H1 (cell line): ENCODE measurements around the gene EML1. TPM values are rescaled to one million over a fixed set of nuclear protein-coding genes. Genes with fewer than 3 reads are reported as not detected.

ENCODE experiments used
- CTCF ChIA-PET: fragments of 300-600 bp; sonication (Branson Sonifier 250); formaldehyde crosslinking; loops from one replicate; lab custom pipeline; 2021; ENCODE audit not compliant: partially characterized antibody; lab: Charles Lee
- POLR2A ChIA-PET: fragments of 300-600 bp; sonication (Branson Sonifier 250); formaldehyde crosslinking; loops from one replicate; lab custom pipeline; 2021; ENCODE audit warnings: inconsistent platforms; ENCODE audit not compliant: partially characterized antibody; lab: Charles Lee
- DNase-seq, 2 experiments: peaks; one replicate each; pipeline versions ENCODE4 v3.0.0 to v3.0.0-alpha.2; 2010 to 2022; ENCODE audit warnings: low spot score in 2 of 2, low read depth in 1 of 2, mixed read lengths in 1 of 2
- FAIRE-seq: peaks from 2 replicates; lab custom pipeline; 2011; peaks lifted over from hg19 to GRCh38; lab: Jason Lieb, UNC
- H2AFZ ChIP-seq: 2 replicates; pipeline ENCODE4 v1.8.1; 2012; ENCODE audit warnings: low read length, inconsistent platforms
- H2AK5ac ChIP-seq: 2 replicates; pipeline ENCODE4 v1.6.1; 2013; ENCODE audit warnings: low read depth, low read length
- H2BK120ac ChIP-seq: replicated peaks from 2 replicates; pipeline ENCODE3; 2013; ENCODE audit warnings: low read depth, low read length, inconsistent platforms
- H2BK12ac ChIP-seq: 2 replicates; pipeline ENCODE4 v1.6.1; 2013; ENCODE audit warnings: low read depth, low read length
- H2BK15ac ChIP-seq: 2 replicates; pipeline ENCODE4 v1.6.1; 2013; ENCODE audit warnings: low read length
- H2BK20ac ChIP-seq: 2 replicates; pipeline ENCODE4 v1.6.1; 2013; ENCODE audit warnings: low read length
- H2BK5ac ChIP-seq: 2 replicates; pipeline ENCODE4 v1.6.1; 2013; ENCODE audit warnings: low read depth, low read length
- H3K14ac ChIP-seq: 2 replicates; pipeline ENCODE4 v1.6.1; 2013; ENCODE audit warnings: inconsistent platforms; ENCODE audit not compliant: insufficient read length
- H3K18ac ChIP-seq: 2 replicates; pipeline ENCODE4 v1.6.1; 2013; ENCODE audit warnings: low read length; ENCODE audit errors: extremely low read depth
- H3K23ac ChIP-seq: 2 replicates; pipeline ENCODE4 v1.6.1; 2013; ENCODE audit warnings: inconsistent platforms; ENCODE audit not compliant: insufficient read length
- H3K23me2 ChIP-seq: 2 replicates; pipeline ENCODE4 v1.6.1; 2013; ENCODE audit warnings: low read depth, low read length
- H3K27ac ChIP-seq: 2 replicates; pipeline ENCODE4 v1.6.1; 2011; ENCODE audit warnings: low read depth, low read length, inconsistent platforms
- H3K27me3 ChIP-seq, 4 experiments: replicated peaks in 1 of 4; 1 replicate in 1 of 4; 2 replicates in 3 of 4; pipeline versions ENCODE4 v1.6.1 to v1.8.1; 2011 to 2013; ENCODE audit warnings: low read length in 3 of 4, mild to moderate bottlenecking in 3 of 4, inconsistent platforms in 2 of 4, mixed read lengths in 2 of 4, moderate library complexity in 1 of 4; ENCODE audit not compliant: control insufficient read depth in 3 of 4, insufficient read depth in 3 of 4; ENCODE audit errors: extremely low read depth in 1 of 4
- H3K36me3 ChIP-seq, 4 experiments: 2 replicates each; pipeline versions ENCODE4 v1.6.1 to v1.8.1; 2011 to 2013; ENCODE audit warnings: mild to moderate bottlenecking in 4 of 4, low read length in 3 of 4, moderate library complexity in 2 of 4, control low read depth in 1 of 4, inconsistent platforms in 1 of 4; ENCODE audit not compliant: insufficient read depth in 4 of 4, control insufficient read depth in 2 of 4
- H3K4ac ChIP-seq: replicated peaks from 2 replicates; pipeline ENCODE3; 2013; ENCODE audit warnings: low read length, low read depth, mixed read lengths, inconsistent platforms; ENCODE audit not compliant: insufficient read length
- H3K4me1 ChIP-seq, 4 experiments: replicated peaks in 1 of 4; 1 replicate in 1 of 4; 2 replicates in 3 of 4; pipeline versions ENCODE4 v1.6.1 to v1.8.1; 2011 to 2013; ENCODE audit warnings: low read length in 3 of 4, inconsistent platforms in 2 of 4, mixed read lengths in 1 of 4; ENCODE audit not compliant: insufficient read depth in 4 of 4, control insufficient read depth in 3 of 4
- H3K4me2 ChIP-seq, 2 experiments: 2 replicates each; pipeline versions ENCODE4 v1.6.1 to v1.8.1; 2011 to 2013; ENCODE audit warnings: low read depth in 2 of 2, low read length in 2 of 2, control low read depth in 1 of 2, inconsistent platforms in 1 of 2, mild to moderate bottlenecking in 1 of 2; ENCODE audit not compliant: insufficient read depth in 1 of 2
- H3K4me3 ChIP-seq, 4 experiments: fragments of 200-600, 300-600 bp in 1 of 4; sonication (generic), shearing (Covaris generic), sonication (Bioruptor Twin) in 1 of 4; 2 replicates each; pipeline versions ENCODE4 v1.5.1 to v1.8.1; 2011 to 2016; ENCODE audit warnings: low read length in 4 of 4, low read depth in 3 of 4, control low read depth in 2 of 4, inconsistent platforms in 2 of 4, mild to moderate bottlenecking in 2 of 4, mixed read lengths in 1 of 4, moderate library complexity in 1 of 4; ENCODE audit not compliant: insufficient read depth in 2 of 4; ENCODE audit errors: extremely low read depth in 1 of 4
- H3K56ac ChIP-seq: replicated peaks from 2 replicates; pipeline ENCODE3; 2013; ENCODE audit warnings: low read depth, mild to moderate bottlenecking, mixed read lengths, low read length, inconsistent platforms; ENCODE audit not compliant: insufficient read length
- H3K79me1 ChIP-seq: 2 replicates; pipeline ENCODE4 v1.6.1; 2013; ENCODE audit warnings: low read depth, low read length, control low read depth
- H3K79me2 ChIP-seq, 2 experiments: 2 replicates each; pipeline versions ENCODE4 v1.6.1 to v1.8.1; 2012 to 2013; ENCODE audit warnings: low read length in 2 of 2, mild to moderate bottlenecking in 2 of 2, inconsistent platforms in 1 of 2; ENCODE audit not compliant: insufficient read depth in 2 of 2, control insufficient read depth in 1 of 2
- H3K9ac ChIP-seq, 4 experiments: replicated peaks in 1 of 4; 1 replicate in 1 of 4; 2 replicates in 3 of 4; pipeline versions ENCODE4 v1.6.1 to v1.8.1; 2011 to 2013; ENCODE audit warnings: low read depth in 3 of 4, low read length in 3 of 4, control low read depth in 2 of 4, mild to moderate bottlenecking in 2 of 4, moderate library complexity in 2 of 4, inconsistent platforms in 1 of 4; ENCODE audit errors: extremely low read depth in 1 of 4
- H3K9me3 ChIP-seq, 2 experiments: 2 replicates each; pipeline versions ENCODE4 v1.6.1 to v1.8.1; 2012 to 2013; ENCODE audit warnings: mild to moderate bottlenecking in 2 of 2, moderate library complexity in 2 of 2, control low read depth in 1 of 2, inconsistent platforms in 1 of 2, low read depth in 1 of 2, low read length in 1 of 2, mixed read lengths in 1 of 2; ENCODE audit not compliant: insufficient read depth in 2 of 2
- H4K20me1 ChIP-seq, 2 experiments: replicated peaks in 1 of 2; 2 replicates each; pipeline versions ENCODE3 to v1.8.1; 2011 to 2013; ENCODE audit warnings: inconsistent platforms in 2 of 2, low read length in 2 of 2, mild to moderate bottlenecking in 1 of 2; ENCODE audit not compliant: insufficient read depth in 2 of 2, control insufficient read depth in 1 of 2
- H4K5ac ChIP-seq: 2 replicates; pipeline ENCODE4 v1.6.1; 2013; ENCODE audit warnings: low read length, low read depth, mixed read lengths, inconsistent platforms; ENCODE audit not compliant: insufficient read length
- H4K8ac ChIP-seq: 2 replicates; pipeline ENCODE4 v1.8.0; 2013; ENCODE audit warnings: mild to moderate bottlenecking, moderate library complexity, low read length, inconsistent platforms; ENCODE audit not compliant: insufficient read depth; ENCODE audit errors: extremely low read depth
- H4K91ac ChIP-seq: replicated peaks from 2 replicates; pipeline ENCODE3; 2013; ENCODE audit warnings: low read length, mixed read lengths, inconsistent platforms; ENCODE audit not compliant: insufficient read length
- BRCA1 ChIP-seq: IDR thresholded peaks from 2 replicates; pipeline ENCODE4 v1.6.1; 2012; ENCODE audit warnings: low read depth, low read length, improper control_type of control experiment
- CBX5 ChIP-seq: fragments of 300-800, 300-1000 bp; sonication (generic); IDR thresholded peaks from 2 replicates; pipeline ENCODE4 v1.7.1; 2016; ENCODE audit warnings: antibody characterized with exemption, low read length, low read depth
- POU5F1 ChIP-seq: IDR thresholded peaks from 2 replicates; pipeline ENCODE4 v1.6.1; 2011; ENCODE audit warnings: low read depth, mild to moderate bottlenecking, low read length, moderate library complexity
- RAD21 ChIP-seq, 2 experiments: IDR thresholded peaks in 1 of 2; conservative IDR thresholded peaks in 1 of 2; 2 replicates each; pipeline ENCODE4 v1.6.1; 2011; ENCODE audit warnings: low read depth in 2 of 2, low read length in 2 of 2, improper control_type of control experiment in 1 of 2, inconsistent platforms in 1 of 2, mild to moderate bottlenecking in 1 of 2, moderate library complexity in 1 of 2
- SRF ChIP-seq: IDR thresholded peaks from 2 replicates; pipeline ENCODE4 v1.6.1; 2011; ENCODE audit warnings: mild to moderate bottlenecking, low read depth, low read length, moderate library complexity
- TAF7 ChIP-seq: optimal IDR thresholded peaks from 2 replicates; pipeline ENCODE3; 2011; ENCODE audit warnings: low read depth, mild to moderate bottlenecking, inconsistent platforms, low read length, moderate library complexity, borderline replicate concordance
- WGBS, 2 experiments: shearing (Covaris generic) in 1 of 2; methylation state at CpG; one replicate each; pipeline versions ENCODE4 v1.1.6 to v1.1.7; 2013 to 2015; ENCODE audit warnings: low lambda C conversion rate in 2 of 2, mixed read lengths in 2 of 2, inconsistent platforms in 1 of 2, low coverage in 1 of 2, missing lambda C conversion rate in 1 of 2; ENCODE audit not compliant: insufficient replicate concordance in 2 of 2, insufficient coverage in 1 of 2, insufficient read length in 1 of 2; ENCODE audit errors: extremely low coverage in 1 of 2, missing lambda C conversion rate in 1 of 2; 5-methylcytosine and 5-hydroxymethylcytosine counted together
- polyA plus RNA-seq, 7 experiments: library from polyadenylated mRNA; depleted of rRNA in 3 of 7; stranded (reverse) in 5 of 7; unstranded in 2 of 7; fragments of >200 nt in 5 of 7; fragments of 200-250 nt in 2 of 7; gene quantifications; 1 replicate in 5 of 7; 2 replicates in 1 of 7; 4 replicates in 1 of 7; pipeline versions ENCODE4 v1.2.1 to v1.2.3, GENCODE V29; 2011 to 2013; ENCODE audit warnings: missing spikeins in 2 of 7, mixed read lengths in 2 of 7
- total RNA-seq: library from RNA; stranded (reverse); fragmentation: NEBNext Ultra II Directional; extraction: Animal tissue kit (Norgen Biotek cat#: 25700); gene quantifications from 2 replicates; pipeline ENCODE4 v1.2.1, GENCODE V29; 2021
- TF ChIP-seq, protein P1 (sequence below), 3 experiments: IDR thresholded peaks; 1 replicate in 2 of 3; 2 replicates in 1 of 3; pipeline versions ENCODE4 v1.5.1 to v1.6.1; 2011; ENCODE audit warnings: low read length in 3 of 3, mild to moderate bottlenecking in 3 of 3, inconsistent platforms in 2 of 3, low read depth in 1 of 3, moderate library complexity in 1 of 3; ENCODE audit not compliant: insufficient read depth in 1 of 3; ENCODE audit errors: control extremely low read depth in 1 of 3

Gene EML1
- total and polyA plus RNA-seq, 2 of the 8 experiments (the other 6 are each of a cell fraction or from before 2014, with no cell fraction given): 11.1 to 24.7 TPM

GRCh38 chr14:99853206-99853605 lies 60.0 kb downstream of the EML1 start:
- H2AFZ ChIP-seq: no peak overlapping the region
- peaks cover 0 to 10% (median 0%) of the 10 kb centered on the region in 4 experiments; a peak in 1 of 8 replicates for H3K36me3 ChIP-seq
- DNase-seq (no peak), FAIRE-seq (no peak)
- 69% methylated on average over 5 of the region's 5 CpGs; no CpG with 5 or more reads in 1 of the 2 experiments for WGBS, 2 experiments
- H2AK5ac ChIP-seq: no peak overlapping the region
- H3K9me3 ChIP-seq: no peaks in the 10 kb centered on the region
- H3K4me2 ChIP-seq: no peak overlapping the region
- H3K14ac ChIP-seq: no peak overlapping the region
- H3K4me1 ChIP-seq: no peaks in the 10 kb centered on the region
- H2BK12ac ChIP-seq: no peak overlapping the region
- H2BK20ac ChIP-seq: no peak overlapping the region
- H3K18ac ChIP-seq: no peak overlapping the region
- H3K79me2 ChIP-seq: no peaks in the 10 kb centered on the region; a peak in 1 of 4 replicates
- no peak overlapping the region for H3K27ac ChIP-seq
- no peak overlapping the region for H3K56ac ChIP-seq
- no peak overlapping the region for H4K5ac ChIP-seq
- no peaks in the 10 kb centered on the region for H3K23me2 ChIP-seq
- no peak overlapping the region for H3K4ac ChIP-seq
- no peak overlapping the region for H2BK120ac ChIP-seq
- H3K27me3 ChIP-seq: no peaks in the 10 kb centered on the region
- H3K79me1 ChIP-seq: no peaks in the 10 kb centered on the region
- H2BK15ac ChIP-seq: no peak overlapping the region
- CTCF ChIA-PET: interaction anchor here (1.0 to 5.4 kb wide), 5 partner anchors 9 to 40 kb away, joined by 3 to 25 read pairs (median 3); no protein-coding TSS in a partner anchor
- H4K20me1 ChIP-seq: no peaks in the 10 kb centered on the region
- H3K9ac ChIP-seq: no peak overlapping the region
- no peak overlapping the region for H3K4me3 ChIP-seq
- H2BK5ac ChIP-seq: no peak overlapping the region
- H3K23ac ChIP-seq: no peak overlapping the region
- TF ChIP-seq RAD21 (IDR thresholded peaks at IDR 0.05 in 1 of 2, conservative IDR thresholded peaks at IDR 0.05 in 1 of 2; ENCODE audit: low read depth in 2 of 2, low read length in 2 of 2): no peak
- TF ChIP-seq TAF7: no peak
- TF ChIP-seq BRCA1: no peak
- no peak for TF ChIP-seq POU5F1
- TF ChIP-seq, protein P1, sequence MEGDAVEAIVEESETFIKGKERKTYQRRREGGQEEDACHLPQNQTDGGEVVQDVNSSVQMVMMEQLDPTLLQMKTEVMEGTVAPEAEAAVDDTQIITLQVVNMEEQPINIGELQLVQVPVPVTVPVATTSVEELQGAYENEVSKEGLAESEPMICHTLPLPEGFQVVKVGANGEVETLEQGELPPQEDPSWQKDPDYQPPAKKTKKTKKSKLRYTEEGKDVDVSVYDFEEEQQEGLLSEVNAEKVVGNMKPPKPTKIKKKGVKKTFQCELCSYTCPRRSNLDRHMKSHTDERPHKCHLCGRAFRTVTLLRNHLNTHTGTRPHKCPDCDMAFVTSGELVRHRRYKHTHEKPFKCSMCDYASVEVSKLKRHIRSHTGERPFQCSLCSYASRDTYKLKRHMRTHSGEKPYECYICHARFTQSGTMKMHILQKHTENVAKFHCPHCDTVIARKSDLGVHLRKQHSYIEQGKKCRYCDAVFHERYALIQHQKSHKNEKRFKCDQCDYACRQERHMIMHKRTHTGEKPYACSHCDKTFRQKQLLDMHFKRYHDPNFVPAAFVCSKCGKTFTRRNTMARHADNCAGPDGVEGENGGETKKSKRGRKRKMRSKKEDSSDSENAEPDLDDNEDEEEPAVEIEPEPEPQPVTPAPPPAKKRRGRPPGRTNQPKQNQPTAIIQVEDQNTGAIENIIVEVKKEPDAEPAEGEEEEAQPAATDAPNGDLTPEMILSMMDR (IDR thresholded peaks at IDR 0.05; ENCODE audit: control extremely low read depth in 1 of 3, insufficient read depth in 1 of 3, low read depth in 1 of 3, low read length in 3 of 3): no peak
- no peak for TF ChIP-seq SRF
- TF ChIP-seq CBX5: no peak
- no peak overlapping the region for H4K8ac ChIP-seq
- no peak overlapping the region for H4K91ac ChIP-seq
- POLR2A ChIA-PET: no interaction called here
